GM23338 (cell line): ENCODE data around the gene NPHS1. TPM values are rescaled to one million over a fixed set of nuclear protein-coding genes. Genes with fewer than 3 reads are reported as not detected.

Experiments used
- ATAC-seq: fragments of 200-7000 bp; cut with Tn5 transposase; 3 replicates; pipeline ENCODE4 v1.9.1; 2020
- DNase-seq: peaks from one replicate; pipeline ENCODE4 v3.0.0-alpha.2; 2015; ENCODE audit warnings: low spot score
- H2AFZ ChIP-seq: fragments of 200-600 bp; sonication (generic); 2 replicates; pipeline ENCODE4 v1.8.0; 2016; ENCODE audit warnings: antibody characterized with exemption, mild to moderate bottlenecking, moderate library complexity
- H3F3A ChIP-seq: fragments of 200-600 bp; sonication (generic); replicated peaks from 2 replicates; pipeline ENCODE4 v1.8.0; 2017; ENCODE audit warnings: antibody characterized with exemption, mixed run types, low read depth
- H3K27ac ChIP-seq: fragments of 200-600 bp; sonication (generic); 2 replicates; pipeline ENCODE4 v1.6.1; 2016; ENCODE audit warnings: low read depth
- H3K27me3 ChIP-seq: fragments of 200-600 bp; sonication (generic); 2 replicates; pipeline ENCODE4 v1.8.0; 2016; ENCODE audit warnings: mild to moderate bottlenecking, mixed run types, moderate library complexity; ENCODE audit not compliant: insufficient read depth
- H3K36me3 ChIP-seq: fragments of 200-600 bp; sonication (generic); 2 replicates; pipeline ENCODE4 v1.8.0; 2016; ENCODE audit warnings: mild to moderate bottlenecking; ENCODE audit not compliant: insufficient read depth
- H3K4me1 ChIP-seq: fragments of 200-600 bp; sonication (generic); 2 replicates; pipeline ENCODE4 v1.8.0; 2016; ENCODE audit warnings: mild to moderate bottlenecking, moderate library complexity; ENCODE audit not compliant: insufficient read depth
- H3K4me2 ChIP-seq: fragments of 200-600 bp; sonication (generic); 2 replicates; pipeline ENCODE4 v1.7.1; 2017; ENCODE audit warnings: mixed run types
- H3K4me3 ChIP-seq: fragments of 200-600 bp; sonication (generic); 2 replicates; pipeline ENCODE4 v1.6.1; 2016; ENCODE audit warnings: mixed run types
- H3K79me2 ChIP-seq: fragments of 200-600 bp; sonication (generic); replicated peaks from 2 replicates; pipeline ENCODE4 v1.8.0; 2017; ENCODE audit warnings: mild to moderate bottlenecking; ENCODE audit not compliant: insufficient read depth
- H3K9me2 ChIP-seq: fragments of 200-600 bp; sonication (generic); 2 replicates; pipeline ENCODE4 v1.8.0; 2017; ENCODE audit not compliant: insufficient read depth
- H4K20me1 ChIP-seq: fragments of 200-600 bp; sonication (generic); replicated peaks from 2 replicates; pipeline ENCODE4 v1.8.0; 2017; ENCODE audit warnings: mild to moderate bottlenecking; ENCODE audit not compliant: insufficient read depth
- H3K27ac Mint-ChIP-seq: 2 replicates; pipeline ENCODE4 v1.8.0; 2020; ENCODE audit warnings: inconsistent platforms, mild to moderate bottlenecking, moderate library complexity, mixed read lengths
- H3K27me3 Mint-ChIP-seq: 3 replicates; pipeline ENCODE4 v1.8.0; 2022; ENCODE audit warnings: low read depth, mild to moderate bottlenecking, moderate library complexity, mixed read lengths, inconsistent platforms; ENCODE audit not compliant: insufficient read depth, poor library complexity
- H3K36me3 Mint-ChIP-seq: 3 replicates; pipeline ENCODE4 v1.8.0; 2021; ENCODE audit warnings: low read depth, mild to moderate bottlenecking, inconsistent platforms, moderate library complexity, mixed read lengths
- H3K4me1 Mint-ChIP-seq: 3 replicates; pipeline ENCODE4 v1.8.0; 2020; ENCODE audit warnings: mild to moderate bottlenecking, inconsistent platforms, mixed read lengths
- H3K4me3 Mint-ChIP-seq: 3 replicates; pipeline ENCODE4 v1.8.0; 2021; ENCODE audit warnings: moderate library complexity, mild to moderate bottlenecking, inconsistent platforms, mixed read lengths
- H3K9me3 Mint-ChIP-seq: 3 replicates; pipeline ENCODE4 v1.8.0; 2020; ENCODE audit warnings: moderate library complexity, mild to moderate bottlenecking, inconsistent platforms, mixed read lengths
- CREB1 ChIP-seq: fragments of 250-450 bp; sonication (Bioruptor Pico); IDR thresholded peaks from 2 replicates; pipeline ENCODE4 v1.5.0; 2020; ENCODE audit warnings: low read depth, mild to moderate bottlenecking, moderate library complexity
- CTCF ChIP-seq, 2 experiments: fragments of 200-600 bp in 1 of 2; sonication (generic) in 1 of 2; conservative IDR thresholded peaks; 2 replicates each; pipeline versions ENCODE4 v1.5.1 to v1.6.1; 2016 to 2017; ENCODE audit warnings: antibody characterized with exemption in 2 of 2, low read depth in 2 of 2, mild to moderate bottlenecking in 2 of 2, moderate library complexity in 1 of 2
- ETS1 ChIP-seq: IDR thresholded peaks from 2 replicates; pipeline ENCODE4 v1.6.1; 2016; ENCODE audit warnings: antibody characterized with exemption
- EZH2 ChIP-seq: fragments of 200-600 bp; sonication (generic); IDR thresholded peaks from one replicate; pipeline ENCODE4 v1.8.0; 2017; ENCODE audit warnings: antibody characterized with exemption, mild to moderate bottlenecking, low read depth; ENCODE audit not compliant: unreplicated experiment
- EZH2phosphoT487 ChIP-seq: fragments of 200-600 bp; sonication (generic); IDR thresholded peaks from one replicate; pipeline ENCODE4 v1.8.1; 2018; ENCODE audit warnings: antibody characterized with exemption; ENCODE audit not compliant: unreplicated experiment
- JUNB ChIP-seq: IDR thresholded peaks from one replicate; pipeline ENCODE4 v1.6.1; 2016; ENCODE audit warnings: antibody characterized with exemption; ENCODE audit not compliant: unreplicated experiment
- NANOG ChIP-seq: IDR thresholded peaks from 2 replicates; pipeline ENCODE4 v1.6.1; 2016; ENCODE audit warnings: antibody characterized with exemption, borderline replicate concordance
- POLR2AphosphoS5 ChIP-seq: IDR thresholded peaks from 2 replicates; pipeline ENCODE4 v1.6.1; 2016; ENCODE audit warnings: antibody characterized with exemption, low read depth
- REST ChIP-seq: IDR thresholded peaks from one replicate; pipeline ENCODE4 v1.6.1; 2018; ENCODE audit warnings: antibody characterized with exemption; ENCODE audit not compliant: unreplicated experiment
- STAT1 ChIP-seq: IDR thresholded peaks from one replicate; pipeline ENCODE4 v1.6.1; 2016; ENCODE audit warnings: antibody characterized with exemption; ENCODE audit not compliant: unreplicated experiment
- ZNF114 ChIP-seq: fragments of 250-450 bp; sonication (Bioruptor Pico); IDR thresholded peaks from 2 replicates; pipeline ENCODE4 v1.5.0; 2020; ENCODE audit warnings: mild to moderate bottlenecking, moderate library complexity
- ZNF331 ChIP-seq: fragments of 250-450 bp; sonication (Bioruptor Pico); IDR thresholded peaks from 2 replicates; pipeline ENCODE4 v1.5.0; 2020; ENCODE audit warnings: low read depth, mild to moderate bottlenecking, moderate library complexity
- ZNF462 ChIP-seq: fragments of 250-450 bp; sonication (Bioruptor Pico); IDR thresholded peaks from 2 replicates; pipeline ENCODE4 v1.5.0; 2020; ENCODE audit warnings: mild to moderate bottlenecking, moderate library complexity
- polyA plus RNA-seq: library from polyadenylated mRNA; unstranded; fragments of >200 nt; fragmentation: Nextera tagmentation; extraction: Ambion mirVana; gene quantifications from 2 replicates; pipeline ENCODE4 v1.2.1, GENCODE V29; 2016
- total RNA-seq: library from RNA; depleted of rRNA; stranded (reverse); fragments of >200 nt; shearing (Covaris generic); gene quantifications from 2 replicates; pipeline ENCODE4 v1.2.3, GENCODE V29; 2014

The NPHS1 gene
- total and polyA plus RNA-seq, 2 experiments from 2014 or later = 1.0 to 1.3 TPM

GRCh38 chr19:35822579-35822978 is 29.7 kb downstream of the NPHS1 start:
- Histone ChIP-seq H3K9me2 (no peaks in the 10 kb centered on the region), H3K36me3 (no peaks in the 10 kb centered on the region), H2AFZ (peak overlapping the region; percentile 86), H3K4me2 (no peak overlapping the region), H4K20me1 (no peaks in the 10 kb centered on the region; the same call in 1 of the 2 replicates), H3K79me2 (no peaks in the 10 kb centered on the region), H3K27ac (no peak overlapping the region), H3F3A (no peaks in the 10 kb centered on the region), H3K27me3 (no peaks in the 10 kb centered on the region), H3K4me1 (no peaks in the 10 kb centered on the region), H3K4me3 (no peak overlapping the region)
- peak; percentile 52; the same call in 2 of the 3 replicates for ATAC-seq
- no peaks in the 10 kb centered on the region for H3K9me3 Mint-ChIP-seq
- H3K4me3 Mint-ChIP-seq = no peak overlapping the region
- TF ChIP-seq ZNF331 (no peak), EZH2 (no peak), POLR2AphosphoS5 (no peak), ZNF462 (CRISPR knock-in tag) (no peak), ZNF114 (no peak), STAT1 (no peak), EZH2phosphoT487 (no peak), JUNB (no peak), ETS1 (no peak), REST (no peak), NANOG (no peak), CREB1 (CRISPR knock-in tag) (no peak), CTCF (conservative IDR thresholded peaks at IDR 0.05; ENCODE audit: low read depth in 2 of 2) (no peak)
- peaks cover 4% of the 10 kb centered on the region; the same call in 2 of the 3 replicates for H3K4me1 Mint-ChIP-seq
- DNase-seq = no peak
- H3K27me3 Mint-ChIP-seq = peaks cover 6% of the 10 kb centered on the region
- no peaks in the 10 kb centered on the region for H3K36me3 Mint-ChIP-seq
- H3K27ac Mint-ChIP-seq = no peak overlapping the region
